Measurements from ENCODE around the gene AHCYL2.

Gene AHCYL2

GRCh38 chr7:129281163-129281562, 56.3 kb downstream of the AHCYL2 start:
- TF ChIP-seq CTCF (IDR thresholded peaks at IDR 0.05; ENCODE audit: insufficient read depth, low read length) (no peak), POLR2AphosphoS5 (IDR thresholded peaks at IDR 0.05; ENCODE audit: low read depth) (no peak), GABPA (IDR thresholded peaks at IDR 0.05; ENCODE audit: low read depth) (no peak), SPI1 (IDR thresholded peaks at IDR 0.05; ENCODE audit: borderline replicate concordance, low read depth) (no peak), REST (IDR thresholded peaks at IDR 0.05; ENCODE audit: insufficient replicate concordance, low read depth) (no peak)
- DNase-seq (ENCODE audit: low read depth in 1 of 2, low spot score in 1 of 2) = no peak
- H3K27ac ChIP-seq (replicated peaks) = no peak overlapping the region
- no peak overlapping the region for H3K4me3 ChIP-seq (replicated peaks; ENCODE audit: insufficient read depth, low read length)
- no peaks in the 10 kb centered on the region for H3K27me3 ChIP-seq (ENCODE audit: insufficient read depth, poor library complexity, severe bottlenecking)

- DNase-seq (ENCODE audit: low read depth in 1 of 2, low spot score in 1 of 2) = no peak
- Histone ChIP-seq H3K4me3 (replicated peaks; ENCODE audit: insufficient read depth, low read length) (no peak overlapping the region), H3K27ac (replicated peaks) (no peak overlapping the region), H3K27me3 (ENCODE audit: insufficient read depth, poor library complexity, severe bottlenecking) (no peaks in the 10 kb centered on the region)
- no peak for TF ChIP-seq GABPA (IDR thresholded peaks at IDR 0.05; ENCODE audit: low read depth)
- no peak for TF ChIP-seq CTCF (IDR thresholded peaks at IDR 0.05; ENCODE audit: insufficient read depth, low read length)
These were observed 58.0 kb downstream of the AHCYL2 start for GRCh38 chr7:129282865-129283264.

GRCh38 chr7:129283936-129284335, 59.1 kb downstream of the AHCYL2 start:
- H3K27ac ChIP-seq (replicated peaks) = no peak overlapping the region
- H3K27me3 ChIP-seq (ENCODE audit: insufficient read depth, poor library complexity, severe bottlenecking) = no peaks in the 10 kb centered on the region
- DNase-seq (ENCODE audit: low read depth in 1 of 2, low spot score in 1 of 2) = no peak
- no peak overlapping the region for H3K4me3 ChIP-seq (replicated peaks; ENCODE audit: insufficient read depth, low read length)
- no peak for TF ChIP-seq CTCF (IDR thresholded peaks at IDR 0.05; ENCODE audit: insufficient read depth, low read length)
- no peak for TF ChIP-seq POLR2AphosphoS5 (IDR thresholded peaks at IDR 0.05; ENCODE audit: low read depth)
- TF ChIP-seq SPI1 (IDR thresholded peaks at IDR 0.05; ENCODE audit: borderline replicate concordance, low read depth) = no peak
- no peak for TF ChIP-seq REST (IDR thresholded peaks at IDR 0.05; ENCODE audit: insufficient replicate concordance, low read depth)
- TF ChIP-seq GABPA (IDR thresholded peaks at IDR 0.05; ENCODE audit: low read depth) = no peak

GRCh38 chr7:129285111-129285510, 60.3 kb downstream of the AHCYL2 start:
- no peak for TF ChIP-seq POLR2AphosphoS5 (IDR thresholded peaks at IDR 0.05; ENCODE audit: low read depth)
- TF ChIP-seq GABPA (IDR thresholded peaks at IDR 0.05; ENCODE audit: low read depth) = no peak
- TF ChIP-seq SPI1 (IDR thresholded peaks at IDR 0.05; ENCODE audit: borderline replicate concordance, low read depth) = no peak
- TF ChIP-seq CTCF (IDR thresholded peaks at IDR 0.05; ENCODE audit: insufficient read depth, low read length) = no peak
- no peak for TF ChIP-seq REST (IDR thresholded peaks at IDR 0.05; ENCODE audit: insufficient replicate concordance, low read depth)

More at GRCh38 chr7:129285111-129285510, 60.3 kb downstream of the AHCYL2 start:
- H3K27ac ChIP-seq (replicated peaks) = no peak overlapping the region
- H3K4me3 ChIP-seq (replicated peaks; ENCODE audit: insufficient read depth, low read length) = no peak overlapping the region
- DNase-seq (ENCODE audit: low read depth in 1 of 2, low spot score in 1 of 2) = no peak
- no peaks in the 10 kb centered on the region for H3K27me3 ChIP-seq (ENCODE audit: insufficient read depth, poor library complexity, severe bottlenecking)
